Measurements from ENCODE around the gene SYT1. TPM values are rescaled to one million over a fixed set of nuclear protein-coding genes. Genes with fewer than 3 reads are reported as not detected.

The SYT1 gene
- total and polyA plus RNA-seq, 2 experiments from 2014 or later = 48.7 to 51.7 TPM

GRCh38 chr12:78959556-78959955, 95.0 kb downstream of the SYT1 start:
- no peak for ATAC-seq

More at GRCh38 chr12:78959556-78959955, 95.0 kb downstream of the SYT1 start:
- peaks cover 17% of the 10 kb centered on the region; the same call in 1 of the 2 replicates for H4K20me1 ChIP-seq (replicated peaks; ENCODE audit: insufficient read depth)
- no peaks in the 10 kb centered on the region for H3K36me3 ChIP-seq (ENCODE audit: insufficient read depth)
- no peaks in the 10 kb centered on the region for H3F3A ChIP-seq (replicated peaks; ENCODE audit: low read depth)
- H3K79me2 ChIP-seq (replicated peaks; ENCODE audit: insufficient read depth) = peaks cover 4% of the 10 kb centered on the region; the same call in 1 of the 2 replicates
- H3K9me2 ChIP-seq (ENCODE audit: insufficient read depth) = no peaks in the 10 kb centered on the region
- DNase-seq (ENCODE audit: low spot score) = no peak
- Mint-ChIP-seq H3K9me3 (no peaks in the 10 kb centered on the region), H3K36me3 (ENCODE audit: low read depth) (peaks cover 5% of the 10 kb centered on the region; the same call in 1 of the 3 replicates), H3K27ac (no peak overlapping the region), H3K27me3 (ENCODE audit: insufficient read depth, low read depth, poor library complexity) (no peaks in the 10 kb centered on the region), H3K4me1 (no peaks in the 10 kb centered on the region), H3K4me3 (no peak overlapping the region)
- H3K27ac ChIP-seq (ENCODE audit: low read depth) = no peak overlapping the region
- no peaks in the 10 kb centered on the region for H3K27me3 ChIP-seq (ENCODE audit: insufficient read depth)
- H3K4me2 ChIP-seq = no peak overlapping the region
- TF ChIP-seq ZNF331 (CRISPR knock-in tag; IDR thresholded peaks at IDR 0.05; ENCODE audit: low read depth) = no peak
- no peak for TF ChIP-seq REST (IDR thresholded peaks at IDR 0.05; ENCODE audit: unreplicated experiment)
- TF ChIP-seq ZNF462 (CRISPR knock-in tag; IDR thresholded peaks at IDR 0.05) = no peak
- no peak for TF ChIP-seq ETS1 (IDR thresholded peaks at IDR 0.05)
- TF ChIP-seq NANOG (IDR thresholded peaks at IDR 0.05; ENCODE audit: borderline replicate concordance) = no peak
- no peak for TF ChIP-seq CTCF (conservative IDR thresholded peaks at IDR 0.05; ENCODE audit: low read depth in 2 of 2)
- H3K4me3 ChIP-seq = no peak overlapping the region
- H2AFZ ChIP-seq = no peak overlapping the region
- no peaks in the 10 kb centered on the region for H3K4me1 ChIP-seq (ENCODE audit: insufficient read depth)
